Mesenchymal stem cell (in vitro differentiated cells and primary cell): ENCODE data around the gene SNRPD3.

ENCODE experiments used
- DNase-seq: peaks from one replicate; pipeline ENCODE4 v3.0.0-alpha.2; 2013
- H2AFZ ChIP-seq: one replicate; pipeline ENCODE4 v1.6.1; 2013; ENCODE audit warnings: low read depth, mild to moderate bottlenecking, control low read depth, inconsistent platforms, low read length, moderate library complexity
- H2AK5ac ChIP-seq: 2 replicates; pipeline ENCODE4 v1.6.1; 2013; ENCODE audit warnings: low read length, moderate library complexity, mild to moderate bottlenecking, inconsistent platforms; ENCODE audit not compliant: severe bottlenecking
- H2BK120ac ChIP-seq: one replicate; pipeline ENCODE4 v1.6.1; 2013; ENCODE audit warnings: low read depth, mild to moderate bottlenecking, inconsistent platforms, low read length, moderate library complexity
- H2BK12ac ChIP-seq, 2 experiments: one replicate each; pipeline ENCODE4 v1.6.1; 2013; ENCODE audit warnings: inconsistent platforms in 2 of 2, low read length in 2 of 2, mild to moderate bottlenecking in 2 of 2, moderate library complexity in 2 of 2, control low read depth in 1 of 2
- H2BK15ac ChIP-seq: one replicate; pipeline ENCODE4 v1.6.1; 2013; ENCODE audit warnings: mild to moderate bottlenecking, low read depth, inconsistent platforms; ENCODE audit not compliant: poor library complexity, severe bottlenecking
- H2BK5ac ChIP-seq: 2 replicates; pipeline ENCODE4 v1.6.1; 2013; ENCODE audit warnings: low read depth, mild to moderate bottlenecking, low read length, control low read depth, inconsistent platforms; ENCODE audit not compliant: poor library complexity, severe bottlenecking
- H3K14ac ChIP-seq, 2 experiments: one replicate each; pipeline ENCODE4 v1.6.1; 2013; ENCODE audit warnings: inconsistent platforms in 2 of 2, low read length in 2 of 2, control low read depth in 1 of 2, mild to moderate bottlenecking in 1 of 2, moderate library complexity in 1 of 2
- H3K18ac ChIP-seq, 2 experiments: one replicate each; pipeline ENCODE4 v1.6.1; 2013; ENCODE audit warnings: inconsistent platforms in 2 of 2, low read length in 2 of 2, control low read depth in 1 of 2, low read depth in 1 of 2, mild to moderate bottlenecking in 1 of 2
- H3K23ac ChIP-seq, 2 experiments: one replicate each; pipeline ENCODE4 v1.6.1; 2013; ENCODE audit warnings: inconsistent platforms in 2 of 2, low read length in 2 of 2, mild to moderate bottlenecking in 2 of 2, moderate library complexity in 2 of 2, control low read depth in 1 of 2
- H3K27ac ChIP-seq: 2 replicates; pipeline ENCODE4 v1.5.1; 2013; ENCODE audit warnings: mild to moderate bottlenecking, moderate library complexity, low read length, control low read depth, inconsistent platforms; ENCODE audit not compliant: poor library complexity, severe bottlenecking
- H3K27me3 ChIP-seq, 2 experiments: 2 replicates each; pipeline versions ENCODE4 v1.6.1 to v1.7.0; 2013; ENCODE audit warnings: low read length in 2 of 2, mild to moderate bottlenecking in 2 of 2, moderate library complexity in 2 of 2, control low read depth in 1 of 2, inconsistent platforms in 1 of 2; ENCODE audit not compliant: control insufficient read depth in 1 of 2, insufficient read depth in 1 of 2
- H3K36me3 ChIP-seq, 2 experiments: 2 replicates each; pipeline versions ENCODE4 v1.6.1 to v1.7.0; 2013; ENCODE audit warnings: low read length in 2 of 2, control low read depth in 1 of 2, inconsistent platforms in 1 of 2, low read depth in 1 of 2, mild to moderate bottlenecking in 1 of 2; ENCODE audit not compliant: insufficient read depth in 2 of 2, control insufficient read depth in 1 of 2
- H3K4ac ChIP-seq, 2 experiments: one replicate each; pipeline ENCODE4 v1.6.1; 2013; ENCODE audit warnings: inconsistent platforms in 2 of 2, low read length in 2 of 2, mild to moderate bottlenecking in 2 of 2, moderate library complexity in 2 of 2, control low read depth in 1 of 2, low read depth in 1 of 2
- H3K4me1 ChIP-seq: 2 replicates; pipeline ENCODE4 v1.6.1; 2013; ENCODE audit warnings: low read depth, low read length, control low read depth; ENCODE audit not compliant: control insufficient read depth, insufficient read depth
- H3K4me2 ChIP-seq: 2 replicates; pipeline ENCODE4 v1.6.1; 2013; ENCODE audit warnings: low read length, mild to moderate bottlenecking, inconsistent platforms; ENCODE audit not compliant: poor library complexity, severe bottlenecking
- H3K4me3 ChIP-seq, 2 experiments: 2 replicates each; pipeline versions ENCODE4 v1.5.1 to v1.7.0; 2013; ENCODE audit warnings: low read length in 2 of 2, mild to moderate bottlenecking in 2 of 2, control low read depth in 1 of 2, low read depth in 1 of 2; ENCODE audit not compliant: insufficient read depth in 1 of 2
- H3K79me1 ChIP-seq: replicated peaks from 2 replicates; pipeline ENCODE4 v1.6.1; 2013; ENCODE audit warnings: mild to moderate bottlenecking, control low read depth, low read length, inconsistent platforms; ENCODE audit not compliant: poor library complexity, severe bottlenecking
- H3K9ac ChIP-seq: 2 replicates; pipeline ENCODE4 v1.7.0; 2013; ENCODE audit warnings: mild to moderate bottlenecking, low read length, moderate library complexity
- H3K9me3 ChIP-seq: 2 replicates; pipeline ENCODE4 v1.7.0; 2013; ENCODE audit warnings: mild to moderate bottlenecking, low read length; ENCODE audit not compliant: control insufficient read depth
- H4K8ac ChIP-seq: one replicate; pipeline ENCODE4 v1.6.1; 2013; ENCODE audit warnings: inconsistent platforms, mild to moderate bottlenecking, low read length, moderate library complexity
- H4K91ac ChIP-seq: one replicate; pipeline ENCODE4 v1.6.1; 2013; ENCODE audit warnings: mild to moderate bottlenecking, low read length, inconsistent platforms
- WGBS: methylation state at CpG from one replicate; pipeline ENCODE4 v1.1.7; 2013; ENCODE audit warnings: mixed read lengths; 5-methylcytosine and 5-hydroxymethylcytosine counted together

Gene SNRPD3

DNA sequence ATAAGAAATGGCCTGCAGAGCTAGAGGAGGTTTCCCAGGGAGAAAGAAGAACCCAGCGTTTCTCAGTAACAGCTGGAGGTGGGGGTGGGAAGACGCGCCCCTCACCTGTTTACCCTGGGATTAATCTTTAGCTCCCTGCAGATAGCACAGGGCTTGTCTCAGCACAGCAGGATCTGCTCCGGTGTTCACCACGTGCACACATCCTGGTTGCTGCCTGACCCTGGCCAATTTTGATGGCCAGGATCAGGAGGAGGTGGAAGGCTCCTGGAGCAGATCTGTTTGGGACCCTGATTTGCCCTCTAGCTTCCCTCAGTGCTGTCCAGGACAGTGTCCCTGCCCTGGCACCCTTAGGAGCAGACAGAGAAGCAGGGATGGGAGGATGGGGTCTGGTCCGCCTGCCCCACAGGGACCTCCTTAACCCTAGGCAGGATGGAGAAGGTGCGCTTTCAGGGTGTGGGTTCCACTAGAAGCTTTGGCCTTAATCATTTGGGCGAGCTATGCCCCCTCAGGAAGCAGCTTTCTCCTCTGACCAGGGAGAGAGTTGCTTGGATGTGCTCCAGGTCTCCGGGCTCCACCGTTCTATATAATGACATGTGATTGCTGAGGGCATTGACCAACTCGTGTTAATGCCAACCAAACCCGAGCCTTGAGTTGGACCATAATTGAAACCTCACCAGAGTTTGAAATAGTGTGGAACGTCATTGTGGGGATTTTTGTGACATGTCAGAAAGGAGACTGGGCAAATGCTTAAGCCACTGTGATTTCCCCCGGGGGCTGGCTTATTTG lies 41.4 kb upstream of the SNRPD3 start:
- Histone ChIP-seq H3K79me1 (no peaks in the 10 kb centered on the region), H4K91ac (no peak overlapping the region), H2BK12ac (peak overlapping the region; percentile 82 to 87), H3K4me2 (no peak overlapping the region), H3K14ac (peak overlapping the region in 1 of 2 experiments; percentile 69), H2AFZ (no peak overlapping the region), H3K18ac (peak overlapping the region; percentile 55 to 78), H3K27ac (no peak overlapping the region), H2BK5ac (no peak overlapping the region), H3K4me3 (no peak overlapping the region), H3K27me3 (peaks cover 0 to 10% of the 10 kb centered on the region in 2 experiments), H2BK15ac (no peak overlapping the region), H2BK120ac (no peak overlapping the region), H3K4me1 (peaks cover 15% of the 10 kb centered on the region), H3K4ac (no peak overlapping the region), H3K9ac (no peak overlapping the region), H3K36me3 (no peaks in the 10 kb centered on the region), H2AK5ac (peak overlapping the region; percentile 45), H4K8ac (peak overlapping the region; percentile 12), H3K9me3 (no peaks in the 10 kb centered on the region), H3K23ac (no peak overlapping the region)
- 89% methylated on average over 14 of the region's 14 CpGs for WGBS
- DNase-seq = no peak

- no peak for DNase-seq
- peak overlapping the region; percentile 27 for H2AK5ac ChIP-seq
- H3K14ac ChIP-seq = no peak overlapping the region
- no peak overlapping the region for H3K4me2 ChIP-seq
- WGBS = 92% methylated on average over 8 of the region's 8 CpGs
- no peaks in the 10 kb centered on the region for H3K36me3 ChIP-seq
- H2BK5ac ChIP-seq = peak overlapping the region; percentile 14
- no peaks in the 10 kb centered on the region for H3K9me3 ChIP-seq
- H3K18ac ChIP-seq = peak overlapping the region in 1 of 2 experiments; percentile 29
- no peak overlapping the region for H2BK120ac ChIP-seq
- H3K4ac ChIP-seq = no peak overlapping the region
- H4K91ac ChIP-seq = no peak overlapping the region
- no peaks in the 10 kb centered on the region for H3K79me1 ChIP-seq
- H3K27ac ChIP-seq = no peak overlapping the region
- peaks cover 0 to 10% of the 10 kb centered on the region in 2 experiments for H3K27me3 ChIP-seq
- no peak overlapping the region for H3K23ac ChIP-seq
- no peak overlapping the region for H3K4me3 ChIP-seq
- H3K4me1 ChIP-seq = peaks cover 15% of the 10 kb centered on the region
- no peak overlapping the region for H3K9ac ChIP-seq
- H2AFZ ChIP-seq = no peak overlapping the region
- H2BK12ac ChIP-seq = peak overlapping the region in 1 of 2 experiments; percentile 34
- peak overlapping the region; percentile 71 for H2BK15ac ChIP-seq
- H4K8ac ChIP-seq = peak overlapping the region; percentile 12
Observed at GRCh38 chr22:24515027-24515338, 40.8 kb upstream of the SNRPD3 start.

GRCh38 chr22:24516301-24516737 lies 39.5 kb upstream of the SNRPD3 start:
- H2AFZ ChIP-seq = no peak overlapping the region
- no peak overlapping the region for H4K91ac ChIP-seq
- no peak overlapping the region for H3K14ac ChIP-seq
- H3K9me3 ChIP-seq = no peaks in the 10 kb centered on the region
- H2BK12ac ChIP-seq = no peak overlapping the region
- no peak overlapping the region for H2AK5ac ChIP-seq
- no peak overlapping the region for H3K4ac ChIP-seq
- H2BK120ac ChIP-seq = no peak overlapping the region
- no peaks in the 10 kb centered on the region for H3K79me1 ChIP-seq
- no peaks in the 10 kb centered on the region for H3K36me3 ChIP-seq
- no peak overlapping the region for H2BK15ac ChIP-seq
- DNase-seq = peak; percentile 96
- H3K9ac ChIP-seq = no peak overlapping the region
- H3K4me2 ChIP-seq = peak overlapping the region; percentile 64
- peak overlapping the region; percentile 59 for H3K27ac ChIP-seq
- 21% methylated on average over 3 of the region's 3 CpGs for WGBS
- no peak overlapping the region for H3K23ac ChIP-seq
- no peak overlapping the region for H2BK5ac ChIP-seq
- peaks cover 0 to 10% of the 10 kb centered on the region in 2 experiments for H3K27me3 ChIP-seq
- H3K4me3 ChIP-seq = peak overlapping the region in 1 of 2 experiments; percentile 62
- peaks cover 8% of the 10 kb centered on the region for H3K4me1 ChIP-seq
- peak overlapping the region in 1 of 2 experiments; percentile 25 for H3K18ac ChIP-seq
- H4K8ac ChIP-seq = no peak overlapping the region

GRCh38 chr22:24517446-24517845 lies 38.4 kb upstream of the SNRPD3 start:
- WGBS = 98% methylated on average over 2 of the region's 2 CpGs
- no peak overlapping the region for H4K8ac ChIP-seq
- no peak overlapping the region for H4K91ac ChIP-seq
- H3K4me1 ChIP-seq = peaks cover 14% of the 10 kb centered on the region
- peaks cover 0 to 10% of the 10 kb centered on the region in 2 experiments for H3K27me3 ChIP-seq
- no peak overlapping the region for H3K4ac ChIP-seq
- H3K36me3 ChIP-seq = no peaks in the 10 kb centered on the region
- H3K4me2 ChIP-seq = no peak overlapping the region
- no peak overlapping the region for H2BK5ac ChIP-seq
- no peak overlapping the region for H3K27ac ChIP-seq
- H3K18ac ChIP-seq = no peak overlapping the region
- no peak overlapping the region for H2AFZ ChIP-seq
- H2BK15ac ChIP-seq = no peak overlapping the region
- no peak for DNase-seq
- no peak overlapping the region for H3K14ac ChIP-seq
- peak overlapping the region in 1 of 2 experiments; percentile 49 for H2BK12ac ChIP-seq
- H2AK5ac ChIP-seq = peak overlapping the region; percentile 2
- H3K23ac ChIP-seq = no peak overlapping the region
- H3K9ac ChIP-seq = no peak overlapping the region
- no peak overlapping the region for H2BK120ac ChIP-seq
- no peaks in the 10 kb centered on the region for H3K79me1 ChIP-seq
- no peak overlapping the region for H3K4me3 ChIP-seq
- no peaks in the 10 kb centered on the region for H3K9me3 ChIP-seq
